ENCODE data around the gene GPATCH1. TPM values are rescaled to one million over a fixed set of nuclear protein-coding genes. Genes with fewer than 3 reads are reported as not detected.
"Not testable (repeated sequence)": the region's sequence is repeated elsewhere in the genome, so short reads cannot be mapped to it uniquely, and the experiment has no call there.

Gene GPATCH1
- total RNA-seq, 1 donor from 2014 or later = 8.3 TPM

DNA sequence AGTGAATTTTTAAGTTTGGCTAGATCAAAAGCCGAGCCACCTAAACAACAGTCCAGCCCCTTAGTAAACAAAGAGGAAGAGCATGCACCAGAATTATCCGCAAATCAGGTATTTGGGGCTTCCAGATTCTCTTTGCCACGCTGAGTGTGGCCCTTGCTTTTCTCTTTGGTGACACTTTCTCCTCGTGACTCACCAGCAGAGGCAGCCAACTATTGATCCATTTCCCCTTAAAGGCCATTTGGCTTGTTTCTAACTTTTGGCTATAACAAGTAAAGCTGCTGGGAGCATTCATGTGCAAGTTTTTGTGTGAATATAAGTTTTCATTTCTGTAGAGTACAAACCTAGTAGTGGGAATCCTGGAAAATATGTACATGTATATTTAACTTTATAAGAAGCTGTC, 33.3 kb downstream of the GPATCH1 start:
- DNase-seq (ENCODE audit: low read depth) = no peak

DNA sequence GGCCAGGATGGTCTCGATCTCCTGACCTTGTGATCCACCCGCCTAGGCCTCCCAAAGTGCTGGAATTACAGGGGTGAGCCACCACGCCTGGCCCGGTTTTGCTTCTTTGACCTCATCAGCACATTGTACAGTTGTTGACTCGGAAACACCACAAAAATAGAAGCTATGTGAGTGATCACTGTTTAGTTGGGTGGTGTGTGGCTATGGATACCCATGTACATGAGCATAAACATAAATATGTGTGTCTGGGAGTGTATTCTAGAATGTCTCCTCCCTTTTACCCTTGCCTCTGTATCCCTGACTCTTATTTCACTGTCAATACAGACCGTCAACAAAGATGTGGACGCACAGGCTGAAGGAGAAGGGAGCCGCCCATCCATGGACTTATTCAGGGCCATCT, 36.5 kb downstream of the GPATCH1 start:
- no peak for DNase-seq (ENCODE audit: low read depth)

DNA sequence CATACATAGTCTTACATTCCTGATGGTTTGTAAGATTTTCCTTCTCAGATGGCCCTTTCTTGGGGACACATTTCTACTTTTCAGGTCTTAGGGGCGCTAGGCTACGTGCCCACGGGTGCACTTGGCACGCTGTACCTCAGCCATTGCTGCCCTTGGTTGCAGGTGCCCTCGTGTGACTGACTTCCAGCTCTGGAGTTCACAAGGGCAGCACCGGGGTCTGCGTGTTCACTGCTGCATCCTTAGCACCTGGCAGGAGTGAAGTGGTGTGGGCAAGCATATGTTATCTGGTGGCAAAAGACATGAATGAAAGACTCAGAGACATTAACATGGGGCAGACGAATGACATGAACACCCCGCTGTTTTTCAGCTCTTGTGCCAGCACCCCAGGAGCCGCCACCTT, 37.7 kb downstream of the GPATCH1 start:
- no peak for DNase-seq (ENCODE audit: low read depth)

DNA sequence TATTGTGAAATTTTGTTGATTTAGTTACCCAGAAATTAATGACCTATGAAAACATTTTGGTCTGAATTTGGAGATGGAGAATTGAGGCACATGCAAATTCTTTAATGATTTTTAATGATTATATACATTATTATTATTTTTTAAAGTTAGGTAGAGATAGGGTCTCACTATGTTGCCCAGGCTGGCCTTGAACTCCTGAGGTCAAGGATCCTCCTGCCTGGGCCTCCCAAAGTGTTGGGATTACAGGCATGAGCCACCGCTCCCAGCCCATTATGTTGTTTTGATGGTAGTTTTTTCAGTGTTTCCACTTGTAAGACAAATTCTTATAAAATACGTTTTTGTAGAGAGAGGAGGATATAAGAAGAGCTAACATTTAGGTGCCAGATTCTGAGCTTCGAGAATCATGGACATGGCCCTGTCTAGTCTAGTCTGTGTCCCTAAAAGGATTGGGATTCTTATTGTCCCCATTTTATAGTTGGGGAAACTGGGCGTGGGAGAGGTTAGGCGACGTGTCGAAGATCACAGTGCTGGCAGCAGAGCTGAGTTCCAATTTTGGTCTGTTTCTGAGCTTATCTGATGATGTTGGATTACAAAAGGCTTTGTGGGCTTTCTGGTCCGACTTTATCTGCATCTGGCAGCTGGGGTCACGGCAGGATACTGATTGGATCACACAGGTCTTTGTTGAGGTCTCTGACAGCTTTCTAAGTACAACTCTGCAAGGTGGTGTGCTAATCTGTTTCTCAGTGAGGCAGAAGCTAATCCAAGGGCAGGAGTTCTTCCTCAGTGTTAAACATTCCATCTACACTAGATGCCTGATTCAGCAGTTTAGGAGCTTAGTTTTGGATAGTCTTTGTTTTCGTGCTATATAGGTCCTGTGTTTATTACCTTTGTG, 43.5 kb downstream of the GPATCH1 start:
- no peak for DNase-seq (ENCODE audit: low read depth)

DNA sequence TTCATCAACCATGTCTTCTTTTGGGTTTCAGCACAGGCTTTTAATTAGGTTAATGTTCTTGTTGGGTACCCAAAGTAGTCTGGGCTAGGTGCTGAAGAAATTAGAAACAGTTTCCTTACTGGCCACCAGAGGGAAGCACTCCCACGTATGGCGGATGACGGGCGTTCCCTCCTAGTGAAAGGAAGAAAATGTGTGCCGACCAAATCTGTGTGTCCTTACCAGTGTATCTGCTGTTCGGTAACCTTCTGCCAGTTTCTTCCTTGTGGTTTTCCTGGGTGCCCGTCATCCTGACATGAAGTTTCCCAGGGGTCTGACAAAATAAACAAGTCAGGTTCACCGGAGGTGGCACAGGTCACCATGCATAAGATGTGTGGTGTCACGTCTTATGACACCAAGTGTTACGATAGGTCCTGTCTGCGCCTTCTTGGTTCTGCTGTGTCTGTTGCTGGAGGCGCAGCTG, 45.0 kb downstream of the GPATCH1 start:
- DNase-seq (ENCODE audit: low read depth) = peak; percentile 53

DNA sequence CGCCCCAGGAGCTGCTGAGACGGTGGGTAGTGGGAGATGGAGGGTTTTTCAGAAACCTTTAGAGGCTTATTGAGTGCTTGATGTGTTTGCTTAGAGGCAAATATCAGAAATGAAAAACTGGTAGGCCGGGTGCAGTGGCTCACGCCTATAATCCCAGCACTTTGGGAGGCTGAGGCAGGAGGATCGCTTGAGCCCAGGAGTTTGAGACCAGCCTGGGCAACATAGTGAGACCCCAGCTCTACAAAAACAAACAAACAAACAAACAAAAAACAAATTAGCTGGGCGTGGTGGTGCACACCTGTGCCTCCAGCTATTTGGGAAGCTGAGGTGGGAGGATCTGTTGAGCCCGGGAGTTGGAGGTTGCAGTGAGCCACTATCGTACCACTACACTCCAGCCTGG, 45.7 kb downstream of the GPATCH1 start:
- not testable (repeated sequence) for DNase-seq (ENCODE audit: low read depth)

DNA sequence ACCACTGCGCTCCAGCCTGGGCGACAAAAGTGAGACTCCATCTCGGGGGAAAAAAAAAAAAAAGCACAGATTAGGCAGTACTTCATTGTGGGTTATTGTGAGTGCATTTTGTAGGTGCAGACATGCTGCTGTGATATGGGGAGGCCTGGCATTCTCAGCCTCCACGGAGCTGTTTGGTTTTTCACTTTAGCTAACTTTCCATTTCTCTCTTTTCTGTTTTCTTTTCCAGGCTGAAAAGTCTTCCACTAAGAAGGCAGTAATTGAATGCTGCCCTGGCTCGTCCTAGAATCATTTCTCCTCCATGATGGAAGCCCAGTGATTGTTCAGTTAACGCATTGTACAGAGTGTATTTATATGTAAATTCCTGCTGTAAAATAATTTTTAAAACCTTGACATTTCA, 48.9 kb downstream of the GPATCH1 start:
- DNase-seq (ENCODE audit: low read depth) = no peak

DNA sequence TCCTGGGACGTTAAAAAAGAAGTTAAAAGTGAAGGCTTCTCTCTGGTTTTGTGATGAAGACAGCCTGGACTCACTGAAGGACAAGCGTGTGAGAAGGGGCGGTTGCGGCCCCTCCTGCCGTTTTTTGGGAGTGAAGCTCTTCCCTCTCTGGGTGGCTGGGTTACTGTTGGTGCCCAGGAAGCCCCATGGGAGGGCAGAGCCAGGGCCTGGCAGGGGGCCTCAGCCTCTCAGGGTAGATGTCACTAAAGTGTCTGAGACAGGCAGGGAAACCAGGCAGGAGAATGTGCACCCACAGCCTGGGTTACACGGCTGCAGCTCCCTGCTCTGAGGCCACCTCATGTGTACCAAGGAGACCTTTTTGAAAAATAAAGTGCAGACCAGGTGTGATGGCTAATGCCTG, 49.5 kb downstream of the GPATCH1 start:
- no peak for DNase-seq (ENCODE audit: low read depth)

DNA sequence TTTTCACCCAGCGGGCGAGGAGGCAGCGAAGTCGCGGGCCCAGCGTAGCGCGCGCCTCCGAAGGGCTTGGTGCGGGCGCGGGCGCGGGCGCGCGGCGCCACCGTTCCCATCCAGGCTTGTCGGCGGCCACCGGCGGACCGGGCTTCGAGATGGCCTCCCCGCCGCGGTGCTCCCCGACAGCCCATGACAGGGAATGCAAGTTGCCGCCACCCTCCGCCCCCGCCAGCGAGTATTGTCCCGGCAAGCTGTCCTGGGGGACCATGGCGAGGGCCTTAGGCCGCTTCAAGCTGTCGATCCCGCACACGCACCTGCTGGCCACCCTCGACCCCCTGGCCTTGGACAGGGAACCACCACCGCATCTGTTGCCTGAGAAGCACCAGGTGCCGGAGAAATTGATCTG, 51.0 kb downstream of the GPATCH1 start, which contains the start of gene WDR88:
TSS of gene WDR88 (plus strand) at position 94 of the 400 bp plus-strand sequence. CDS start at position 150, 56 bp downstream.
- DNase-seq (ENCODE audit: low read depth) = no peak

DNA sequence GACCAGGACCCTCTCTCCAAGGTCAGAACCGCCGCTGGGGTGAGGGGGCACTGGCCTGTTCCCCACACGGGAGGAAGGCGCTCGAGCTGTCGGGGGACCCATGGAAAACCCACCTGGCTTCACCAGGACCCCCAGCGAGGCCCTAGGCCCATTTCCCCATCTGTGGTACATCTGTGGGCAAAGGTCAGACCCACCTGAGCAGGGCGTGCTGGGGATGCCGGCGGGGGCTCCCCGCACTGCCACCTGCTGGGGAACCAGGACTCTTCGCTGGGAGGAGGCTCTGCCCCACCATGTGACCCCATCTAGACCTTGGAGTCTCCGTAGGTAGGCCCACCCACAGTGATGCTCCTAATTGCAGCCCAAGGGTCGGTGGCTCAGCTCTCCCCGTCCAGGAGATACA, 51.4 kb downstream of the GPATCH1 start:
- DNase-seq (ENCODE audit: low read depth) = no peak

DNA sequence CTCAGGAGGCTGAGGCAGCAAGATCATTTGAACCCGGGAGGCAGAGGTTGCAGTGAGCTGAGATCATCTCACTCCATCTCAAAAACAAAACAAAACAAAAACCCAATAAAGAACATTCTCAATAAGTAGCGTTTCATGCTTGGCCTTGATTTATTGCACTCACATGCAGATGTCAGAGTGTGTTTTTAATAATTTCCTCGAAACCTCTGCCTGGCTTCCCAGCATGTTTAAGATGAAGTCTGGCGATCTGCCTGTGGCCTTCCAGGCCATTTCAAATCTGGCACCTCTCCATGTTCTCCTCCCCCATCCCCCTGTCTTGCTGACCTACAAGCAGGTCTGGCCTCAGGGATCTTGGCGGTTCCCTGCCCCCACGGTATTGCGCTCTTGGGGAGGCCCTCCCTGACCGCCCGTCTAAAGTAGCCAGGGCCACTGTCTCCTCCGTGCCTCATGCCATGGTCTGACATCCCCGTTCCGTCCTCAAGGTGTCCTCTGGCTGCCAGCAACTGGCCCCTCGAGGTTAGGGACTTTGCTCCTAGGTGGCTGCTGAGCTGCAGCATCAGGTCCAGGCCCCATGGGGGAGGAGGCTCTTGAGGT, 52.6 kb downstream of the GPATCH1 start:
- no peak for DNase-seq (ENCODE audit: low read depth)

DNA sequence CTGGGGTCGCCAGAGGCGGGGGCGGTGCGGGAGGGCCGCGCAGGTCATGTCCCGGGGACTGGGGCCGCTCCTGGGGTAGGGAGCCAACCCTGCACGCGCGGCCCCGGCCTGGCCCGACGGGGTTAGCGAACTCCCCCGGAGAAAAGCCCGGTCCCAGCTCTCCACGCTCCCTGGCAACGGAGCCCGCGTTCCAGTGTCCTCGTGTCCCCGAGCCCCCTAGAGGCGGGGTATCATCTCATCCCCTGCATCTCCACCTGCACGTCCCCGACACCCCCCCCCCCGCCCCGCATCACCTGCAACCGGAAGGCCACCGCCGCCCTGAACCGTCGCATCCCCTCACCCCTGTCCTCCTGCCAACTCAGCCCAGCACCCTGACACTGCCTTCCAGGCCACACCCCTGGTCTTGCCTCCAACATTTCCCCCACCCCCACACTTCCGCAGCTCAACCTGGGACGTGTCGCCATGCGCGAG, 53.6 kb downstream of the GPATCH1 start:
- no peak for DNase-seq (ENCODE audit: low read depth)

DNA sequence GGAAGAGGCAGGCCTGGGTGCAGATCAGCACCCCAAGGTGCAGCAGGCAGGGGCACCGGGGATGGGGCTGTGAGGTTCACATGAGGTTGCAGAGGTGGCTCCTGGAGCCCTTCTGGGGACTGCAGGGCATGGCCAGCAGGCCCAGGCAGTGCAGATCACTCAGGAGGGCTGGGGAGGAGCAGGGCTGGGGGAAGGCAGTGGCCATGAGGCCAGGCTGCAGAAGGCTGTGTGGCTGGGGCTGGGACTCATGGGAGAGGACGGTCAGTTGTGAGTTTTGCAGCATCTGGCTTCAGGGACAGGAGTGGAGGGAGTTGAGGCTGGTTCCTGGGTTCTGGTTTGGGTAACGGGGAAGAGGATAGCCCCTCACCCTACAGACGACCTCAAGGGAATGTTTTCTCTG, 58.2 kb downstream of the GPATCH1 start:
- no peak for DNase-seq (ENCODE audit: low read depth)

DNA sequence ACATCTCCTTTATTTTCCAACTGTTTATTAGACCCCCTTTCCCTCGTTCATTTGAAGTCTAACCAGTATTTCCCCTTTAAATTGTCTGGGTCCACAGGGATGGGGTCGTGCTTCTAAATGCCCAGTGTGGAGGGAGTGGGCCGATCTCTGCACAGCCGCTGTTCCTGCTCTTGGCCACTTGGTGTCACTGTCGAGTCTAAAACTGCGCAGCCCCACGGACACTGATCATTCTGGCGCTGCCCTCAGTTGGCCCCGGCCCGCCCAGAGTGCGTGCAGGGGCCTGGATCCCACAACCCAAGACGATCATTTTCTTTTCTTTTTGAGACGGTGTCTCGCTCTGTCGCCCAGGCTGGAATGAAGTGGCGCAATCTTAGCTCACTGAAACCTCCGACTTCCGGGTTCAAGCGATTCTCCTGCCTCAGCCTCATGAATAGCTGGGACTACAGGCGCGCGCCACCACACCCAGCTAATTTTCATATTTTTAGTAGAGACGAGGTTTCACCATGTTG, 63.0 kb downstream of the GPATCH1 start:
- DNase-seq (ENCODE audit: low read depth) = peak; percentile 19

DNA sequence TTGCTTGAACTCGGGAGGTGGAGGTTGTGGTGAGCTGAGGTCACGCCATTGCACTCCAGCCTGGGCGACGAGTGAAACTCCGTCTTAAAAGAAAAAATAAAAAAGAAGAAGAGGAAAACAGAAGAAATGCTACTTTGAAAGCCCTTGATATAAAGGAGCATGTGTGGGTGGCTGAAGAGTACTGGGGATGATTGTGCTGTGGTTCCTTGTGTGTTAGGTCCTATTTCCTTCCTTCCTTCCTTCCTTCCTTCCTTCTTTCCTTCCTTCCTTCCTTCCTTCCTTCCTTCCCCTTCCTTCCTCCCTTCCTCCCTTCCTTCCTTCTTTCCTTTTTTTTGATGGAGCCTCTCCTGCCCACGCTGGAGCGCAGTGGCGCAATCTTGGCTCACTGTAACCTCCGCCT, 65.2 kb downstream of the GPATCH1 start:
- no peak for DNase-seq (ENCODE audit: low read depth)

DNA sequence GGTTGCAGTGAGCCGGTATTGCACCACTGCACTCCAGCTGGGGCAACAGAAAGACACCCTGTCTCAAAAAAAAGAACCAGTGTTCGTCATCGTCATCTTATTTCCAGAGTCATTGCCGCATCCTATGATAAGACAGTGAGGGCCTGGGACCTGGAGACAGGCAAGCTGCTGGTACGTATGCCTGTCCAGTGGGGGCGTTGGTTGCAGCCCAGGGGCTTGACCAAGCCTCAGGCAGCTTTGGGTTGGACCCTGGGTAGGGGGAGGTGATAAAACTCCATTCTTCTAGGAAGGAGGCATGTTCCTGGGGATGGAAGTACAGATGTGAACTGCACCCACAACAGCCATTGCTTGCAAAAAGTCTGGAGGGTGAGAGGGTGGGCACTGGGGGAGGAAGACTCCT, 66.6 kb downstream of the GPATCH1 start:
- no peak for DNase-seq (ENCODE audit: low read depth)

DNA sequence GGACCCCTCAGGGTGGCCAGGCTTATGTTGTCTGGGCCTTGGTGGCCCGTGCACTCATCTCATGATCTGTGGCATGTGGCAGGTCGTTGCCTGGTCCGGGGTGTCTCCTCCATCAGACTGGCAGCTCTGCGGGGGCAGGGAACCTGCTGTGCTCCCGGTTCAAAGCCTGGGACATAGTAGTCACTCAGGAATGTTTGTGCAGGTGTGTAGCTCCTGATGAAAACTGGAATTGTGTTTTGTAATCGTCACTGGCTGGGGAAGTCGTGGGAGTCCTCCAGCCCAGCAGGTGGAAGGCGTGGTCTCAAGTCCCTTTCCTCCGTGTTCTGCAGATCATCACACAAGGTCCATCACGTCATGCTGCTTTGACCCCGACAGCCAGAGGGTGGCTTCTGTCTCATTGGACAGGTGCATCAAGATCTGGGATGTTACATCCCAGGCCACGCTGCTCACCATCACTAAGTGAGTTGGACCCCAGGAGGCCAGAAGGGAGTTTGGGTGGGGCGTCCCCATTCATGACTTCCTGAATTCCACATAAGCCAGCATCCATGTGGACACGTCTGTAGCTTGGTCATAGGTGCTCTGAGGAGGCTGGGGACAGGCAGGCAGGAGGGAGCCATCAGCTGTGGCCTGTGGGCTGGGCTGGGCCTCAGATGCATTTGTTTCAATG, 70.0 kb downstream of the GPATCH1 start:
- no peak for DNase-seq (ENCODE audit: low read depth)

DNA sequence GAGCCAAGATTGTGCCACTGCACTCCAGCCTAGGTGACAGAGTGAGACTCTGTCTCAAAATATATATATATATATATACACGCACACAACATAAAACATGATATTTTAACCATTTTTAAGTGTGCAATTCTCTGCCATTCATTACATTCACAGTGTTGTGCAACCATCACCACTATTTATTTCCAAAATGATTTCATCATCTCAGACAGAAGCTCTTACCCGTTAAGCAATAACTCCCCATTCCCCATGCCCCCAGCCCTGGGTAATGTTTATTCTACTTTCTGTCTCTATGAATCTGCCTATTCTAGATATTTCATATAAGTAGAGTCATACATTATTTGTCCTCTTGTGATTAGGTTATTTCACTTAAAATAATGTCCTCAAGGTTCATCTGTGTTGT, 71.2 kb downstream of the GPATCH1 start:
- DNase-seq (ENCODE audit: low read depth) = no peak

DNA sequence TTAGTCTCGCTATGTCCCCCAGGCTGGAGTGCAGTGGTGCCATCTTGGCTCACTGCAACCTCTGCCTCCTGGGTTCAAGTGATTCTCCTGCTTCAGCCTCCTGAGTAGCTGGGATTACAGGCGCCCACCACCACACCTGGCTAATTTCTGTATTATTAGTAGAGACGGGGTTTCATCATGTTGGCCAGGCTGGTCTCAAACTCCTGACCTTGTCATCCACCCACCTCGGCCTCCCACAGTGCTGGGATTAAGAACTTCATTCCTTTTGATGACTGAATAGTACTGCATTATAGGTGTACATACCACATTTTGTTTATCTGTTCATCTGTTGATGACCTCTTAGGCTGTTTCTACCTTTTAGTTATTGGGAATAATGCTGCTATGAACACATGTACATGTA, 71.6 kb downstream of the GPATCH1 start:
- DNase-seq (ENCODE audit: low read depth) = not testable (repeated sequence)

DNA sequence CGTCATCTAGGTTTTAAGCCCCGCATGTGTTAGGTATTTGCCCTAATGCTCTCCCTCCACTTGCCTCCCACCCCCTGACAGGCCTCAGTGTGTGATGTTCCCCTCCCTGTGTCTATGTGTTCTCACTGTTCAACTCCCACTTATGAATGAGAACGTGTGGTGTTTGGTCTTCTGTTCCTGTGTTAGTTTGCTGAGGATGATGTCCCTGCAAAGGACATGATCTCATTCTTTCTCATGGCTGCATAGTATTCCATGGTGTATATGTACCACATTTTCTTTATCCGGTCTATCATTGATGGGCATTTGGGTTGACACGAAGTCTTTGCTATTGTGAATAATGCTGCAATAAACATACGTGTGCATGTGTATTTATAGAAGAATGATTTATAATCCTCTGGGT, 73.3 kb downstream of the GPATCH1 start:
- not testable (repeated sequence) for DNase-seq (ENCODE audit: low read depth)

DNA sequence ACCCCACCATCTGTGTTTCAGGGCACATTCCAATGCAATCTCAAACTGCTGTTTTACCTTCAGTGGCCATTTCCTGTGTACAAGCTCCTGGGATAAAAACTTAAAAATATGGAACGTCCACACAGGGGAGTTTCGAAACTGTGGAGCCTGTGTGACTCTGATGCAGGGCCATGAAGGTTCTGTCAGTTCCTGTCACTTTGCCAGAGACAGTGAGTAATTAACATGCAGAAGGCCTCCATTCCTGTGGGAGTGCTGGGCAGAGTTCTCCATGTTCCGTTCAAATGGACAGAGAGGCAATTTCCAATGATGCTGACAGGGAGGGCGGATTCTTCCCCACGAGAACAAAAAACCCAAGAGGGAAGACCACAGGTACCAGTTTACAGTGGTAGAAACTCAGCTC, 75.4 kb downstream of the GPATCH1 start:
- peak; percentile 5 for DNase-seq (ENCODE audit: low read depth)

DNA sequence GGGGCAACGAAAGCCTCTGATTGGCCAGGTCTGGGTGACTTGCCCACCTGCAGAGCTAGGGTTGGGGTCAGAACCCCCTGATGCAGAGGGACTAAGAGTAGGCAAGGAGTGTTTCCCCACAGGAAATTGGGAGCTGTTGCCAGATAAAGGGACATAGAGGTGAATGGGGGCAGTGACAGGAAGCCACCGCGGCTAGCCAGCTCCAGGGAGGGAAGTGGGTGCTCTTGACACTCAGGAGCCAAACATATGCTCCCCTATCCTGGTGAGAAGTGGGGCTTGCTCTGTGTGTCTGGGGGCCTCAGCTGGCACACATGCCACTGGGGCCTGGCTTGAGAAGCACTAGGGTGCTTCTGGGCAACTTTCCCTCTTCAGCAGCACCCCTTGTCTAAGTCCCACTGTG, 76.9 kb downstream of the GPATCH1 start:
- no peak for DNase-seq (ENCODE audit: low read depth)
